Osteoblast (primary cell): ENCODE results near the gene USP28. TPM values are rescaled to one million over a fixed set of nuclear protein-coding genes. Genes with fewer than 3 reads are reported as not detected.

Experiments used
- DNase-seq: peaks from one replicate; pipeline ENCODE4 v3.0.0; 2011; ENCODE audit warnings: low spot score, mixed read lengths; ENCODE audit not compliant: insufficient read length; ENCODE audit errors: missing footprints
- H2AFZ ChIP-seq: 2 replicates; pipeline ENCODE4 v1.6.0; 2011; ENCODE audit warnings: mild to moderate bottlenecking, low read length
- H3K27ac ChIP-seq: 2 replicates; pipeline ENCODE4 v1.5.1; 2011; ENCODE audit warnings: mild to moderate bottlenecking, low read depth, low read length, moderate library complexity
- H3K27me3 ChIP-seq: 2 replicates; pipeline ENCODE4 v1.6.0; 2012; ENCODE audit warnings: mild to moderate bottlenecking, control low read depth, inconsistent platforms, low read length, moderate library complexity; ENCODE audit not compliant: insufficient read depth
- H3K36me3 ChIP-seq: 2 replicates; pipeline ENCODE4 v1.5.1; 2011; ENCODE audit warnings: mild to moderate bottlenecking, low read length, control low read depth, moderate library complexity; ENCODE audit not compliant: insufficient read depth
- H3K4me1 ChIP-seq: 2 replicates; pipeline ENCODE4 v1.5.1; 2011; ENCODE audit warnings: mild to moderate bottlenecking, low read length, control low read depth, moderate library complexity; ENCODE audit not compliant: insufficient read depth
- H3K4me2 ChIP-seq: 2 replicates; pipeline ENCODE4 v1.6.0; 2011; ENCODE audit warnings: mild to moderate bottlenecking, low read length; ENCODE audit not compliant: insufficient read depth
- H3K4me3 ChIP-seq: fragments of 200-600 bp; sonication (generic); 3 replicates; pipeline ENCODE4 v1.5.1; 2012; ENCODE audit warnings: mild to moderate bottlenecking, low read length, inconsistent platforms; ENCODE audit not compliant: insufficient read depth
- H3K79me2 ChIP-seq: 2 replicates; pipeline ENCODE4 v1.6.0; 2012; ENCODE audit warnings: mild to moderate bottlenecking, low read length, control low read depth, inconsistent platforms; ENCODE audit not compliant: insufficient read depth
- H3K9me3 ChIP-seq: 2 replicates; pipeline ENCODE4 v1.5.1; 2011; ENCODE audit warnings: low read depth, low read length, control low read depth
- H4K20me1 ChIP-seq: 2 replicates; pipeline ENCODE4 v1.6.0; 2012; ENCODE audit warnings: mild to moderate bottlenecking, low read length, control low read depth; ENCODE audit not compliant: insufficient read depth
- CTCF ChIP-seq: IDR thresholded peaks from 2 replicates; pipeline ENCODE4 v1.5.1; 2011; ENCODE audit warnings: mild to moderate bottlenecking, low read depth, low read length, moderate library complexity; ENCODE audit errors: extremely low read depth
- total RNA-seq: library from RNA; depleted of rRNA; stranded (reverse); fragments of >200 nt; gene quantifications from 2 replicates; pipeline ENCODE4 v1.2.3, GENCODE V29; 2012

The USP28 gene
- total RNA-seq, 1 donor = 31.5 TPM

DNA sequence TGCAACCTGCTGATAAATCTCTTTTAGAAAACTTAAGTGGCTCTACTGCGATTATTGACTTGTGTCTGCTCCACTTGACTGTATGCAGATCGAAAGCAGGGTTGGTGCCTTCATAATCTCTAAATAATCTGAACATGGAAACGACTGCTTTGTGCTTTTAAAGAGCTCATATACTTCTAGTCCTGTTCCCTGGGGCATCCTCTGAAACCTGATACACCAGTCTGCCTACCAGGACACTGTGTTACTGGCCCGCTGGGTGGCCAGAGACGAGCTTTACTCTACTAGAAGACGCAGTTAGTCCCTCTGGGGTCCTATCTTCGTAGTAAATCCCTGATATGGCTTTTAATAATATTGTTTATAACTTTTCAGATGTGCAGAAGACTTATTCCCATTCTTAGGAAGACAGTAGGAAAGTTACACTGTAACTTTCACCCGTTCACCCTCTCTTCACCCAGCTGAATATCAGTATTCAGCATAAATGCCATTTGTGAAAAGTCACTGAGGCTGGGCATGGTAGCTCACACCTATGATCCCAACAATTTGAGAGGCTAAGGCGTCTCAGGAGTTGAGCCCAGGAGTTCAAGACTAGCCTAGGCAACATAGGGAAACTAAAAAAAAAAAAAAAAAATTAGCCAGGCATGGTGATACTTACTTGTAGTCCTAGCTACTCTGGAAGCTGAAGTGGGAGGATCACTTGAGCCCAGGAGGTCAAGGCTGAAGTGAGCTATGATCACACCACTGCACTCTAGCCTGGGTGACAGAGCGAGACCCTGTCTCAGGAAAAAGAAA is 20.2 kb upstream of the USP28 start:
- Histone ChIP-seq H3K4me3 (no peak overlapping the region), H4K20me1 (no peaks in the 10 kb centered on the region), H3K4me1 (no peaks in the 10 kb centered on the region), H3K27ac (no peak overlapping the region), H3K36me3 (no peaks in the 10 kb centered on the region), H3K27me3 (peaks cover 6% of the 10 kb centered on the region), H3K4me2 (no peak overlapping the region), H3K79me2 (no peaks in the 10 kb centered on the region), H3K9me3 (no peaks in the 10 kb centered on the region), H2AFZ (no peak overlapping the region)
- peak; percentile 23 for DNase-seq
- TF ChIP-seq CTCF = no peak

GRCh38 chr11:113894421-113894996 is 19.1 kb upstream of the USP28 start:
- H3K4me1 ChIP-seq = no peaks in the 10 kb centered on the region
- no peaks in the 10 kb centered on the region for H3K36me3 ChIP-seq
- no peaks in the 10 kb centered on the region for H3K9me3 ChIP-seq
- no peaks in the 10 kb centered on the region for H3K79me2 ChIP-seq
- H3K4me3 ChIP-seq = no peak overlapping the region
- H3K27ac ChIP-seq = no peak overlapping the region
- H2AFZ ChIP-seq = no peak overlapping the region
- peak; percentile 23 for DNase-seq
- peaks cover 6% of the 10 kb centered on the region for H3K27me3 ChIP-seq
- H4K20me1 ChIP-seq = no peaks in the 10 kb centered on the region
- H3K4me2 ChIP-seq = no peak overlapping the region
- no peak for TF ChIP-seq CTCF

GRCh38 chr11:113888848-113889247 is 13.5 kb upstream of the USP28 start:
- no peaks in the 10 kb centered on the region for H3K27me3 ChIP-seq
- no peaks in the 10 kb centered on the region for H3K9me3 ChIP-seq
- H3K27ac ChIP-seq = no peak overlapping the region
- no peak for TF ChIP-seq CTCF
- H3K4me3 ChIP-seq = no peak overlapping the region
- H3K4me2 ChIP-seq = no peak overlapping the region
- no peaks in the 10 kb centered on the region for H4K20me1 ChIP-seq
- peak; percentile 10 for DNase-seq
- no peaks in the 10 kb centered on the region for H3K4me1 ChIP-seq
- H3K79me2 ChIP-seq = no peaks in the 10 kb centered on the region
- no peak overlapping the region for H2AFZ ChIP-seq
- H3K36me3 ChIP-seq = no peaks in the 10 kb centered on the region

DNA sequence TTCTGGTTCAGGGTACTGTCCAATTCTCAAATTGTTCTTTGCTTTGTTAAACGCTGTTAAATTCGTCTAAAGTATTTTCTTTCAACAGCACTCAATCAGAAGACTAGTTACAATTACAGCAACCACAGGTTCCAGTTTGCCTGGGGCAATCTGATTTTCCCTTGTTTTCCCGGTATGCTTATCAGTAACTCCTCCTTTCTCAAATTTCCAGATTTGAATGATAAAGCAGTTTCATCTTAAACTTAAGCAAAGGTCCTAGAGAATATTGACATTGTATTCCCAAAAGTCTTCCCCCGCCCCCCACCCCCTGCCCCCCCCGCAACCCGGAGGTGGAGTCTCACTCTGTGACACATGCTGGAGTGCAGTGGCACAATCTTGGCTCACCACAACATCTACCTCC is 10.5 kb upstream of the USP28 start:
- no peaks in the 10 kb centered on the region for H3K4me1 ChIP-seq
- H3K27ac ChIP-seq = no peak overlapping the region
- TF ChIP-seq CTCF = no peak
- H3K27me3 ChIP-seq = no peaks in the 10 kb centered on the region
- H3K79me2 ChIP-seq = no peaks in the 10 kb centered on the region
- no peak overlapping the region for H2AFZ ChIP-seq
- no peaks in the 10 kb centered on the region for H3K36me3 ChIP-seq
- H3K4me2 ChIP-seq = no peak overlapping the region
- H3K9me3 ChIP-seq = no peaks in the 10 kb centered on the region
- DNase-seq = peak; percentile 6
- no peak overlapping the region for H3K4me3 ChIP-seq
- no peaks in the 10 kb centered on the region for H4K20me1 ChIP-seq
